ENCODE results near the gene TENM4.

TENM4 gene

GRCh38 chr11:78941226-78941851, 499.5 kb downstream of the TENM4 start:
- TF ChIP-seq TAF1 (IDR thresholded peaks at IDR 0.05; ENCODE audit: low read depth) (no peak), FOXM1 (IDR thresholded peaks at IDR 0.05; ENCODE audit: borderline replicate concordance, low read depth) (no peak), CREB1 (IDR thresholded peaks at IDR 0.05; ENCODE audit: low read depth) (no peak), YY1 (IDR thresholded peaks at IDR 0.05; ENCODE audit: low read depth) (no peak), TCF12 (IDR thresholded peaks at IDR 0.05; ENCODE audit: low read depth) (no peak), TEAD4 (IDR thresholded peaks at IDR 0.05) (no peak), EGR1 (IDR thresholded peaks at IDR 0.05) (no peak), NFIC (IDR thresholded peaks at IDR 0.05) (no peak), ZBTB7A (IDR thresholded peaks at IDR 0.05; ENCODE audit: low read depth) (no peak), MAX (IDR thresholded peaks at IDR 0.05) (no peak), CEBPB (IDR thresholded peaks at IDR 0.05) (no peak), EP300 (IDR thresholded peaks at IDR 0.05; ENCODE audit: borderline replicate concordance) (no peak), RAD21 (IDR thresholded peaks at IDR 0.05; ENCODE audit: low read depth) (no peak)
- TF ChIP-seq, protein P1, sequence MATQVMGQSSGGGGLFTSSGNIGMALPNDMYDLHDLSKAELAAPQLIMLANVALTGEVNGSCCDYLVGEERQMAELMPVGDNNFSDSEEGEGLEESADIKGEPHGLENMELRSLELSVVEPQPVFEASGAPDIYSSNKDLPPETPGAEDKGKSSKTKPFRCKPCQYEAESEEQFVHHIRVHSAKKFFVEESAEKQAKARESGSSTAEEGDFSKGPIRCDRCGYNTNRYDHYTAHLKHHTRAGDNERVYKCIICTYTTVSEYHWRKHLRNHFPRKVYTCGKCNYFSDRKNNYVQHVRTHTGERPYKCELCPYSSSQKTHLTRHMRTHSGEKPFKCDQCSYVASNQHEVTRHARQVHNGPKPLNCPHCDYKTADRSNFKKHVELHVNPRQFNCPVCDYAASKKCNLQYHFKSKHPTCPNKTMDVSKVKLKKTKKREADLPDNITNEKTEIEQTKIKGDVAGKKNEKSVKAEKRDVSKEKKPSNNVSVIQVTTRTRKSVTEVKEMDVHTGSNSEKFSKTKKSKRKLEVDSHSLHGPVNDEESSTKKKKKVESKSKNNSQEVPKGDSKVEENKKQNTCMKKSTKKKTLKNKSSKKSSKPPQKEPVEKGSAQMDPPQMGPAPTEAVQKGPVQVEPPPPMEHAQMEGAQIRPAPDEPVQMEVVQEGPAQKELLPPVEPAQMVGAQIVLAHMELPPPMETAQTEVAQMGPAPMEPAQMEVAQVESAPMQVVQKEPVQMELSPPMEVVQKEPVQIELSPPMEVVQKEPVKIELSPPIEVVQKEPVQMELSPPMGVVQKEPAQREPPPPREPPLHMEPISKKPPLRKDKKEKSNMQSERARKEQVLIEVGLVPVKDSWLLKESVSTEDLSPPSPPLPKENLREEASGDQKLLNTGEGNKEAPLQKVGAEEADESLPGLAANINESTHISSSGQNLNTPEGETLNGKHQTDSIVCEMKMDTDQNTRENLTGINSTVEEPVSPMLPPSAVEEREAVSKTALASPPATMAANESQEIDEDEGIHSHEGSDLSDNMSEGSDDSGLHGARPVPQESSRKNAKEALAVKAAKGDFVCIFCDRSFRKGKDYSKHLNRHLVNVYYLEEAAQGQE (IDR thresholded peaks at IDR 0.05; ENCODE audit: low read depth): no peak
- TF ChIP-seq, protein P2, sequence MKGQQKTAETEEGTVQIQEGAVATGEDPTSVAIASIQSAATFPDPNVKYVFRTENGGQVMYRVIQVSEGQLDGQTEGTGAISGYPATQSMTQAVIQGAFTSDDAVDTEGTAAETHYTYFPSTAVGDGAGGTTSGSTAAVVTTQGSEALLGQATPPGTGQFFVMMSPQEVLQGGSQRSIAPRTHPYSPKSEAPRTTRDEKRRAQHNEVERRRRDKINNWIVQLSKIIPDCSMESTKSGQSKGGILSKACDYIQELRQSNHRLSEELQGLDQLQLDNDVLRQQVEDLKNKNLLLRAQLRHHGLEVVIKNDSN (IDR thresholded peaks at IDR 0.05): no peak

GRCh38 chr11:78940500-78941225, 500.2 kb downstream of the TENM4 start:
- no peak for TF ChIP-seq MAX (IDR thresholded peaks at IDR 0.05)

- TF ChIP-seq TCF12 (IDR thresholded peaks at IDR 0.05; ENCODE audit: low read depth): no peak
- TF ChIP-seq EGR1 (IDR thresholded peaks at IDR 0.05): no peak
- TF ChIP-seq TEAD4 (IDR thresholded peaks at IDR 0.05): no peak
- TF ChIP-seq NFIC (IDR thresholded peaks at IDR 0.05): no peak
- TF ChIP-seq YY1 (IDR thresholded peaks at IDR 0.05; ENCODE audit: low read depth): no peak
- no peak for TF ChIP-seq MAX (IDR thresholded peaks at IDR 0.05)
- TF ChIP-seq CEBPB (IDR thresholded peaks at IDR 0.05): no peak
- TF ChIP-seq CREB1 (IDR thresholded peaks at IDR 0.05; ENCODE audit: low read depth): no peak
- TF ChIP-seq RAD21 (IDR thresholded peaks at IDR 0.05; ENCODE audit: low read depth): no peak
- TF ChIP-seq FOXM1 (IDR thresholded peaks at IDR 0.05; ENCODE audit: borderline replicate concordance, low read depth): no peak
- TF ChIP-seq TAF1 (IDR thresholded peaks at IDR 0.05; ENCODE audit: low read depth): no peak
- no peak for TF ChIP-seq ZBTB7A (IDR thresholded peaks at IDR 0.05; ENCODE audit: low read depth)
- TF ChIP-seq, protein P1 (IDR thresholded peaks at IDR 0.05; ENCODE audit: low read depth): no peak
- no peak for TF ChIP-seq EP300 (IDR thresholded peaks at IDR 0.05; ENCODE audit: borderline replicate concordance)
- TF ChIP-seq, protein P2 (IDR thresholded peaks at IDR 0.05): no peak
These were observed 501.9 kb downstream of the TENM4 start for GRCh38 chr11:78938971-78939370.

DNA sequence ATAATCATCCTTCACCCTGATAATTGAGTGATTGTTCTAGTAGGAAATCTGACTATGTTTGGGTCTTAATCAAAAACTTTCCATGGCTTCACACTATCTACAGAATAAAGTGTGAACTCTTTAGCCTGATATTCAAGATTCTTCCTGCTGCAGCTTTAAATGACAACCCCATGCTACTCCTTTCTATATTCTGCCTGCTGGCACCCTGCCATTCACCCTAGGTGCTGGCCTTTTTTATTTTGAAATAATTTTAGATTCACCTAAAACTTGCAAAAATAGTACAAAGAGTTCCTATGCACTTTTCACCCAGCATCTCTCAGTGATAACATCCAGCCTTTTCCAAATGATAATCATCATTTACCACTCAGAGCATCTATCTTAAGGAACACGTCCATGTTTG, 502.8 kb downstream of the TENM4 start:
- no peak for TF ChIP-seq MAX (IDR thresholded peaks at IDR 0.05)
- TF ChIP-seq EP300 (IDR thresholded peaks at IDR 0.05; ENCODE audit: borderline replicate concordance): no peak
- TF ChIP-seq NFIC (IDR thresholded peaks at IDR 0.05): no peak
- no peak for TF ChIP-seq FOXM1 (IDR thresholded peaks at IDR 0.05; ENCODE audit: borderline replicate concordance, low read depth)
- TF ChIP-seq RAD21 (IDR thresholded peaks at IDR 0.05; ENCODE audit: low read depth): no peak
- no peak for TF ChIP-seq CREB1 (IDR thresholded peaks at IDR 0.05; ENCODE audit: low read depth)
- TF ChIP-seq EGR1 (IDR thresholded peaks at IDR 0.05): no peak
- TF ChIP-seq TEAD4 (IDR thresholded peaks at IDR 0.05): no peak
- TF ChIP-seq ZBTB7A (IDR thresholded peaks at IDR 0.05; ENCODE audit: low read depth): no peak
- no peak for TF ChIP-seq YY1 (IDR thresholded peaks at IDR 0.05; ENCODE audit: low read depth)
- TF ChIP-seq, protein P2 (IDR thresholded peaks at IDR 0.05): no peak
- TF ChIP-seq TCF12 (IDR thresholded peaks at IDR 0.05; ENCODE audit: low read depth): no peak
- TF ChIP-seq TAF1 (IDR thresholded peaks at IDR 0.05; ENCODE audit: low read depth): no peak
- no peak for TF ChIP-seq CEBPB (IDR thresholded peaks at IDR 0.05)
- TF ChIP-seq, protein P1 (IDR thresholded peaks at IDR 0.05; ENCODE audit: low read depth): no peak

Data from Ishikawa (cell line).